Measurements from ENCODE around the gene ONECUT2. TPM values are rescaled to one million over a fixed set of nuclear protein-coding genes. Genes with fewer than 3 reads are reported as not detected.
"Not testable (repeated sequence)": the region's sequence is repeated elsewhere in the genome, so short reads cannot be mapped to it uniquely, and the experiment has no call there.

The ONECUT2 gene
- total RNA-seq, result 0.35 TPM
- 1 to 10 TPM in 1 of 8 donors, under 1 TPM in 7; 0.03 to 1.1 (median 0.17) TPM for polyA plus RNA-seq (ENCODE audit: insufficient read depth in 1 of 8, insufficient read length in 8 of 8, low replicate concordance in 1 of 8)
- long read RNA-seq, donor 1, result 0 reads
- long read RNA-seq, donor 2, result 0 reads
- long read RNA-seq, donor 3, result 0 reads
- long read RNA-seq, donor 4, result 0 reads
- long read RNA-seq, donor 5, result 0 reads
- long read RNA-seq, donor 6, result 0 reads
- long read RNA-seq, donor 7, result 0 reads
- long read RNA-seq, donor 8, result 0 reads
- long read RNA-seq, donor 9, result 0 reads
- long read RNA-seq, donor 10, result 0 reads
- long read RNA-seq, donor 11, result 0 reads

DNA sequence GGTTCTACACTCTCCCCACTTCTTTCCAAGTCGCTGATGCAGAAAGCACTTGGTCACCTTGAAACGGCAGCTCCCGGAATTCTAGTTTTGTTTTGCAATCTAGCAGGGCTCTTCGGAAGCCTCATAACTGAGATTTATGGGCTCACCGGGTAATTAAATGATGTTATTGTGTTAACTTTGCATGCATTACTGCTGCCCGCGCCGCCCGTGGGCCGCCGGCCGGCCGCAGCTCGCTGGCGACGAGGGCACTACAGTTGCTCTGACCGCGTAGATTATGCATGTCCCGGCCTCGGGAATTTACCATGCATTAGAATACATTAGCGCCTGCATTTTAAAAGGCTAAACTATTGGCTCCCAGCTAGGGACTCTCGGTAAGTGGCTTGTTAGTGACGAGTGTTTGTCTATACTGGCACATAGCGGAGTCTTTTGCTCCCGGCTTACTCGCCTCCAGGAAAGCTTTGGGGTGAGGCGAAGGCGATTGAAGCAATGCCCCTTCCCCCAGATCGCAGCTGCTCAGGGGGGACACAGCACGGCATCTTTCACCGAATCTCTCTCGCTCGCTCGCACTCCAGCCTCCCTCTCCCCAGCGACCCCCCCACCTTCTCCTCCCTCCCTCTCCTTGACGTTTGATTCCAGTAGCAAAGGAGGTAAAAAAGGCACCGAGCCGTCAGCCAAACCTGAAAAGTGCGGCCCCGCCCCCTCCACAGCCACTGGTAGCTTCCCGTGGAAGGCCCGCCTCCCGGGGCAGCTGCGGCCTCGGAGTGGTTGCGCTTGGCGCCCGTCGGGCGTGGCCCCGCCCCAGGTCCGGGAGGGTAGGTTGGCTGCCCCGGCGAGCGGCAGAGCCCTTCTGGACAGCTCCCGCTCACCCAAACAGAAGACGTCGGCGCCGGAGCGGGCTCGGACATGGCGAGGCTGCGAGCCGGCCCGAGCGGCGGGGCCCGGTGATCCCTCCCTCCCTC, at the start of gene ONECUT2:
Gene ONECUT2, plus strand, starts transcription at position 839 of the 959 bp plus-strand sequence. CDS start 343 bp downstream, outside the sequence.
- Histone ChIP-seq H3K4me3 (ENCODE audit: low read length) (peak within 1 kb of the TSS; percentile 50), H3K4me1 (ENCODE audit: control insufficient read depth, insufficient read depth, low read length) (peaks cover 40% of the 10 kb centered on the region), H3K27ac (ENCODE audit: low read length) (no peak within 1 kb of the TSS), H3K36me3 (ENCODE audit: control insufficient read depth, insufficient read depth, low read length) (no peaks in the 10 kb centered on the region), H3K27me3 (ENCODE audit: control insufficient read depth, insufficient read depth, low read length) (peaks cover 86% of the 10 kb centered on the region), H3K9me3 (replicated peaks; ENCODE audit: control insufficient read depth, low read depth, low read length) (no peaks in the 10 kb centered on the region)
- WGBS (ENCODE audit: insufficient coverage), result under 1% methylated on average over 47 of the region's 69 CpGs
- DNase-seq, result peak; percentile 92

DNA sequence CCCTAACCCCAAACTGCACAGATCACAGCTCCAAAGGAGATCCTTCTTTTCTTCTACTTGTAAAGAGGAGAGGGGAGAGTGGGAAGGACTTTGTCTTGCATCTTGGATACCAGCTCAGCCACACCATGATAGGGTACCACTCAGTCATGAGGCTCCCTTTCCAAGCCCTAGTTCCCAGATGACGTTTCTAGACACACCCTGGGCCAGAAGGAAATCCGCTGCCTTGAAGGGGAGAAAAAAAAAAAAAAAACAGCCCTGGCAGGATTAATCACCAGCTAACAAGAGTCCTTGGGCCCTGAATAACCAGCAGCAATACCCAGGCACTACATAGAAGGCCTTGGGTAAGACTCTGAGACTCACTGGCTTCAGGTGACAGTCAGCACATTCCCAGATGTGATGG, 45.9 kb upstream of the ONECUT2 start:
- H3K9me3 ChIP-seq (replicated peaks; ENCODE audit: control insufficient read depth, low read depth, low read length), result no peaks in the 10 kb centered on the region
- no peak overlapping the region for H3K27ac ChIP-seq (ENCODE audit: low read length)
- no CpG with 5 or more reads among the region's 2 CpGs for WGBS (ENCODE audit: insufficient coverage)
- H3K27me3 ChIP-seq (ENCODE audit: control insufficient read depth, insufficient read depth, low read length), result no peaks in the 10 kb centered on the region
- H3K36me3 ChIP-seq (ENCODE audit: control insufficient read depth, insufficient read depth, low read length), result no peaks in the 10 kb centered on the region
- DNase-seq, result no peak
- no peak overlapping the region for H3K4me3 ChIP-seq (ENCODE audit: low read length)
- no peaks in the 10 kb centered on the region for H3K4me1 ChIP-seq (ENCODE audit: control insufficient read depth, insufficient read depth, low read length)

DNA sequence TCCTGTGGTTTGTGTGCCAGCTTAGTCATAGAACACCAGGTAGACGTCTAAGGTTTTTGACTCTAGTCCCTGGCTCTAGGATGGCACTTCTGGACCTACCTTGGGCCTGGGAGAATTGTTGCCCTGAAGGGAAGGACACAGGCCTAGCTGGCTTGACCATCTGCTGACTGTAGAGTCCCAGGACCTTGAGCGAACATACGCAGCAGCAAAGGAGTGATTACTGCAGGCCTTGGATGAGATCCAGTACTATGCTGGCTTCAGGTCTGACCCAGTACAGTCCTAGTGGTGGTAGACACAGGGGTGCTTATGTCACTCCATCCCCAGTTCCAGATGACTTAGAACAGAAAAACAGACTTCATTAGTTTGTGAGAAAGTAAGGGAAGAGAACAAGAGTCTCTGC, 45.1 kb upstream of the ONECUT2 start:
- 47% methylated on average over 3 of the region's 3 CpGs for WGBS (ENCODE audit: insufficient coverage)
- Histone ChIP-seq H3K4me1 (ENCODE audit: control insufficient read depth, insufficient read depth, low read length) (no peaks in the 10 kb centered on the region), H3K36me3 (ENCODE audit: control insufficient read depth, insufficient read depth, low read length) (no peaks in the 10 kb centered on the region), H3K9me3 (replicated peaks; ENCODE audit: control insufficient read depth, low read depth, low read length) (no peaks in the 10 kb centered on the region), H3K4me3 (ENCODE audit: low read length) (no peak overlapping the region), H3K27me3 (ENCODE audit: control insufficient read depth, insufficient read depth, low read length) (no peaks in the 10 kb centered on the region), H3K27ac (ENCODE audit: low read length) (no peak overlapping the region)
- DNase-seq, result no peak

DNA sequence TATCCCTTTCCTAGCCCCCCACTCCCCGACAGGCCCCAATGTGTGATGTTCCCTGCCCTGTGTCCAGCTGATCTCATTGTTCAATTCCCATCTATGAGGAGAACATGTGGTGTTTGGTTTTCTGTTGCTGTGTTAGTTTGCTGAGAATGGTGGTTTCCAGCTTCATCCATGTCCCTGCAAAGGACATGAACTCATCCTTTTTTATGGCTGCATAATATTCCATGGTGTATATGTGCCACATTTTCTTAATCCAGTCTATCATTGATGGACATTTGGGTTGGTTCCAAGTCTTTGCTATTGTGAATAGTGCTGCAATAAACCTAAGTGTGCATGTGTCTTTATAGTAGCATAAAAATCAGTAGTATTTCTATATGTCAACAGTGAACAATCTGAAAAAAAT, 40.4 kb upstream of the ONECUT2 start:
- not testable (repeated sequence) for H3K9me3 ChIP-seq (replicated peaks; ENCODE audit: control insufficient read depth, low read depth, low read length); H3K36me3 ChIP-seq (ENCODE audit: control insufficient read depth, insufficient read depth, low read length); DNase-seq; H3K27ac ChIP-seq (ENCODE audit: low read length); H3K4me1 ChIP-seq (ENCODE audit: control insufficient read depth, insufficient read depth, low read length); H3K4me3 ChIP-seq (ENCODE audit: low read length); H3K27me3 ChIP-seq (ENCODE audit: control insufficient read depth, insufficient read depth, low read length)
- WGBS (ENCODE audit: insufficient coverage), result no CpG with 5 or more reads among the region's 1 CpG

DNA sequence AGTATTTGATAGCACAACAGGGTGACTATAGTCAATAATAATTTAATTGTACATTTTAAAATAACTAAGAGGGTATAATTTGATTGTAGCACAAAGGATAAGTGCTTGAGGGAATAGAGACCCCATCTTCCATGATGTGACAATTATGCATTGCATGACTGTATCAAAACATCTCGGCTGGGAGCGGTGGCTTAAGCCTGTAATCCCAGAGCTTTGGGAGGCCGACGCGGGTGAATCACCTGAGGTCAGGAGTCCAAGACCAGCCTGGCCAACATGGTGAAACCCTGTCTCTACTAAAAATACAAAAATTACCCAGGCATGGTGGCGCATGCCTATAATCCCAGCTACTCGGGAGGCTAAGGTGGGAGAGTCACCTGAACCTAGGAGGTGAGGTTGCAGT, 38.3 kb upstream of the ONECUT2 start:
- not testable (repeated sequence) for DNase-seq; H3K4me1 ChIP-seq (ENCODE audit: control insufficient read depth, insufficient read depth, low read length); H3K27ac ChIP-seq (ENCODE audit: low read length); H3K36me3 ChIP-seq (ENCODE audit: control insufficient read depth, insufficient read depth, low read length); H3K27me3 ChIP-seq (ENCODE audit: control insufficient read depth, insufficient read depth, low read length); H3K4me3 ChIP-seq (ENCODE audit: low read length); H3K9me3 ChIP-seq (replicated peaks; ENCODE audit: control insufficient read depth, low read depth, low read length)
- WGBS (ENCODE audit: insufficient coverage), result 100% methylated on average over 5 of the region's 7 CpGs

DNA sequence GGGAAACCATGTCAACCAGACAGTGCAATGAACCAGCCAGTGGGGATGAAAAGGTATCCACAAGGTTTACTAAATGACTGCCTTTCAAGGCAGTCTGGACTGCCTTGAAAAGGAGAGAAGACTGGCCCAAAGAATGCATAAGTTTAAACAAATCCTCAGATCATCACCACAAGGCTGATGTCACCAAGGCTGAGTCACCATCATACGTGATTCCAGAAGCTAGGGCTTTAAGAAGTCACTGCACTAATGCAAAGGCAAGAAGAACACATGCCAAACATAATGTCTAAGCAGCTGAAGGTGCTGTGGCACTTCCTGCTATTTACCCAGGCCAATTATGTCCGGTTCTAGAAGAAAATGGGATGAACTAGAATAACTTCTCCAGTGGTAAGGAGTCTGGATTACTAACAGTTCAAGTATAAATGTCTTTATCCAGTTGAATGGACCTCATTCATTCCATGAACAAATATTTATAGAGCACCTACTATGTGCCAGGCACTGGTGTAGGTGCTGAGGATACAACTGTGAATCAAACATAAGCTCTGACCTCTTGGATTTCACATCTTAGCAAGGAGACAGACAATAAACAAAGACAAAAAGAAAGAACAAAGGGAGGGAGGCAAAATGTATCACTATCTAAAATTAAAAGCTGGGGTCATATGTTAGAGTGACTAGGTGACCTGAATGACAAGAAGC, 37.6 kb upstream of the ONECUT2 start:
- 40% methylated on average over 1 of the region's 2 CpGs for WGBS (ENCODE audit: insufficient coverage)

DNA sequence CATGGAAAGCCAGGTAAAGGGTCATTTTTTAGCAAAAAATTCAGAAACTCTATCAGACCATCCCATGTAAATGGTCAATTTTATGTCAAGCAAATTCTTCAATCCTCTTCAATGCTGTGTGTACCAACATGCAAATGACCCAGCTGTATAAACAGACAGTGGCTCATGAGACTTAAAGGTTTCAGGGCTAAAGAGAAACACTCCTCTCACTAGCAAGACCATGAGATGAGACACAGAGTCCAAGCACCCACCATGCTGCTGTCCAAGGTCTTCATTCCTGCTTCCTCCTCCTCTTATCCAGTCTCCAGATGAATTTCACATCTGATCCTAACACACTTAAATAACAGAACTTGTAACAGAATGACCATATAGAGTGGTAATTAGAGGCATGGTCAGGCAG, 30.8 kb upstream of the ONECUT2 start:
- Histone ChIP-seq H3K27me3 (ENCODE audit: control insufficient read depth, insufficient read depth, low read length) (no peaks in the 10 kb centered on the region), H3K9me3 (replicated peaks; ENCODE audit: control insufficient read depth, low read depth, low read length) (no peaks in the 10 kb centered on the region), H3K36me3 (ENCODE audit: control insufficient read depth, insufficient read depth, low read length) (no peaks in the 10 kb centered on the region), H3K27ac (ENCODE audit: low read length) (no peak overlapping the region), H3K4me3 (ENCODE audit: low read length) (no peak overlapping the region), H3K4me1 (ENCODE audit: control insufficient read depth, insufficient read depth, low read length) (no peaks in the 10 kb centered on the region)
- no peak for DNase-seq

More for the DNA sequence above, 37.6 kb upstream of the ONECUT2 start:
- H3K27me3 ChIP-seq (ENCODE audit: control insufficient read depth, insufficient read depth, low read length), result no peaks in the 10 kb centered on the region
- H3K4me3 ChIP-seq (ENCODE audit: low read length), result no peak overlapping the region
- no peaks in the 10 kb centered on the region for H3K4me1 ChIP-seq (ENCODE audit: control insufficient read depth, insufficient read depth, low read length)
- no peak overlapping the region for H3K27ac ChIP-seq (ENCODE audit: low read length)
- no peaks in the 10 kb centered on the region for H3K9me3 ChIP-seq (replicated peaks; ENCODE audit: control insufficient read depth, low read depth, low read length)
- no peak for DNase-seq
- no peaks in the 10 kb centered on the region for H3K36me3 ChIP-seq (ENCODE audit: control insufficient read depth, insufficient read depth, low read length)

DNA sequence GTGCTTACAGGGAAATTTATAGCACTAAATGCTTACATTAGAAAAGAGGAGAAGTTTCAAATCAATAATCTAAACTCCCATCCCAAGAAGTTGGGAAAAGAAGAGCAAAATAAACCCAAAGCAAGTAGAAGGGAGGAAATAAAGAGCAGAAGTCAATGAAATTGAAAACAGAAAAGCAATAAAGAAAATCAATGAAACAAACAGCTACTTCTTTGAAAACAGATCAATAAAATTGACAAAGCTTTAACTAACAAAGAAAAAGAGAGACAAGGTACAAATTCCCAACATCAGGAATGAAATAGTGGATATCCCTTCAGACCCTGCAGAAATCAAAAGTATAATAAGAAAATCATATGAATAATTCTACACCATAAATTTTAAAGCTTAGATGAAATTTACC, 25.5 kb upstream of the ONECUT2 start:
- H3K4me3 ChIP-seq (ENCODE audit: low read length), result no peak overlapping the region
- H3K9me3 ChIP-seq (replicated peaks; ENCODE audit: control insufficient read depth, low read depth, low read length), result no peaks in the 10 kb centered on the region
- no peak for DNase-seq
- no peaks in the 10 kb centered on the region for H3K36me3 ChIP-seq (ENCODE audit: control insufficient read depth, insufficient read depth, low read length)
- H3K27ac ChIP-seq (ENCODE audit: low read length), result no peak overlapping the region
- H3K4me1 ChIP-seq (ENCODE audit: control insufficient read depth, insufficient read depth, low read length), result no peaks in the 10 kb centered on the region
- no peaks in the 10 kb centered on the region for H3K27me3 ChIP-seq (ENCODE audit: control insufficient read depth, insufficient read depth, low read length)

DNA sequence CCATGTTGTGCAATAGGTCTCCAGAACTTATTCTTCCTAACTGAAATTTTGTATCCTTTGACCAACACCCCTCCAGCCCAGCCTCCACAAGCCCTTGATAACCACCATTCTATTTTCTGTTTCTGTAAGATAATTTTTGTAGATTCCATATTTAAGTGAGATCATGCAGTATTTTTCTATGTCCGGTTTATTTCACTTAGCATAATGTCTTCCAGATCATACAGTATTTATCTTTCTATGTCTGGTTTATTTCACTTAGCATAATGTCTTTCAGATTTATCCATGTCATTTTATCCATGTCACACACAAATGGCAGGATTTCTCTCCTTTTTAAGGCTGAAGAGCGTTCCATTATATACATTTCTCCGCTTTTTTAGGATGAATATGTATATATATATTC, 24.4 kb upstream of the ONECUT2 start:
- no peaks in the 10 kb centered on the region for H3K4me1 ChIP-seq (ENCODE audit: control insufficient read depth, insufficient read depth, low read length)
- no CpG with 5 or more reads among the region's 3 CpGs for WGBS (ENCODE audit: insufficient coverage)
- DNase-seq, result no peak
- no peaks in the 10 kb centered on the region for H3K9me3 ChIP-seq (replicated peaks; ENCODE audit: control insufficient read depth, low read depth, low read length)
- no peak overlapping the region for H3K27ac ChIP-seq (ENCODE audit: low read length)
- H3K4me3 ChIP-seq (ENCODE audit: low read length), result no peak overlapping the region
- H3K27me3 ChIP-seq (ENCODE audit: control insufficient read depth, insufficient read depth, low read length), result peaks cover 2% of the 10 kb centered on the region
- H3K36me3 ChIP-seq (ENCODE audit: control insufficient read depth, insufficient read depth, low read length), result no peaks in the 10 kb centered on the region

DNA sequence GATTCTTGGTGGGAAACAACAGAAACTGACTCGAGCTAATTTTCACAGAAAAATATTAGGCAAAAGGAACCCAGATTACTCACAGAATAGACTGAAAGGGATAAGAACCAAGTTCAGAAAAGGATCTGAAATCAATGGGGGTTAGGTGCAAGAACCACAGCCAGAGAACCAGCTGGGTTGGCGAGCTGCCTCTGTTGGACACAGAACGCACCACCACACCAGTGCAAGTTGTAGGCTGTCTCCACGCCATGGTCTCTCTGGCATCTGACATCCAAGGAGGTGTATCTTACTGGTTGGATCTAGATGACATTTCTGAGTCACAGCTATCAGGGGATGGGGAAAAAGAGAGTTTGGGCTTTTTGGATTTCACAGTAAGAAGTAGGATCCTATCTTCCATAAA, 18.6 kb upstream of the ONECUT2 start:
- Histone ChIP-seq H3K9me3 (replicated peaks; ENCODE audit: control insufficient read depth, low read depth, low read length) (peaks cover 1% of the 10 kb centered on the region), H3K27me3 (ENCODE audit: control insufficient read depth, insufficient read depth, low read length) (peaks cover 4% of the 10 kb centered on the region), H3K27ac (ENCODE audit: low read length) (no peak overlapping the region), H3K36me3 (ENCODE audit: control insufficient read depth, insufficient read depth, low read length) (no peaks in the 10 kb centered on the region), H3K4me3 (ENCODE audit: low read length) (no peak overlapping the region), H3K4me1 (ENCODE audit: control insufficient read depth, insufficient read depth, low read length) (no peaks in the 10 kb centered on the region)
- WGBS (ENCODE audit: insufficient coverage), result 84% methylated on average over 3 of the region's 4 CpGs
- no peak for DNase-seq
